GM12878 (cell line): Measurements from ENCODE around the gene LMNB1. TPM values are rescaled to one million over a fixed set of nuclear protein-coding genes. Genes with fewer than 3 reads are reported as not detected.

Experiments used
- ATAC-seq: fragments of 200-7000 bp; cut with Tn5 transposase; 3 replicates; pipeline ENCODE4 v1.9.1; 2020; ENCODE audit warnings: mild to moderate bottlenecking, moderate library complexity
- BruUV-seq: library from RNA; stranded (reverse); fragments of 400-500 nt; replicated peaks from 2 replicates; lab custom pipeline; 2021; lab: Mats Ljungman, UMichigan
- CTCF ChIA-PET: fragments of 300-600 bp; sonication (Branson Sonifier 250); formaldehyde crosslinking; extraction: SDS; loops from one replicate; lab custom pipeline; 2021; ENCODE audit warnings: inconsistent platforms; lab: Yijun Ruan, JAX
- POLR2A ChIA-PET: fragments of 350-600 bp; formaldehyde crosslinking; extraction: SDS; loops from one replicate; lab custom pipeline; 2021; ENCODE audit warnings: inconsistent platforms; lab: Charles Lee
- RAD21 ChIA-PET: fragments of 300-600 bp; sonication (Branson Sonifier 250); formaldehyde crosslinking; loops from one replicate; lab custom pipeline; 2023; ENCODE audit warnings: antibody characterized with exemption; ENCODE audit not compliant: unreplicated experiment; lab: Charles Lee
- SMC1A ChIA-PET: fragments of 300-600 bp; sonication (Branson Sonifier 250); formaldehyde crosslinking; loops from one replicate; lab custom pipeline; 2023; ENCODE audit not compliant: unreplicated experiment, uncharacterized antibody; lab: Charles Lee
- DNase-seq: peaks from one replicate; pipeline ENCODE4 v3.0.0-alpha.2; 2011; ENCODE audit warnings: low read depth, low spot score
- FAIRE-seq: peaks from 3 replicates; lab custom pipeline; 2011; peaks lifted over from hg19 to GRCh38; lab: Jason Lieb, UNC
- H2AFZ ChIP-seq: 2 replicates; pipeline ENCODE4 v1.6.0; 2011; ENCODE audit warnings: low read depth, low read length, control low read depth; ENCODE audit not compliant: control insufficient read depth
- H3K27ac ChIP-seq: 2 replicates; pipeline ENCODE4 v1.5.1; 2011; ENCODE audit warnings: control low read depth; ENCODE audit not compliant: control insufficient read depth, insufficient read depth
- H3K27me3 ChIP-seq, 2 experiments: replicated peaks in 1 of 2; 2 replicates each; pipeline versions ENCODE4 v1.6.0 to v1.6.1; 2011; ENCODE audit warnings: low read length in 1 of 2; ENCODE audit not compliant: control insufficient read depth in 2 of 2, insufficient read depth in 2 of 2
- H3K36me3 ChIP-seq, 2 experiments: 2 replicates each; pipeline ENCODE4 v1.5.1; 2011; ENCODE audit warnings: low read length in 1 of 2; ENCODE audit not compliant: control insufficient read depth in 2 of 2, insufficient read depth in 2 of 2
- H3K4me1 ChIP-seq: 2 replicates; pipeline ENCODE4 v1.6.1; 2011; ENCODE audit warnings: mild to moderate bottlenecking, low read length, moderate library complexity, mixed read lengths; ENCODE audit not compliant: control insufficient read depth, insufficient read depth
- H3K4me2 ChIP-seq: 2 replicates; pipeline ENCODE4 v1.6.0; 2011; ENCODE audit warnings: control low read depth; ENCODE audit not compliant: control insufficient read depth, insufficient read depth
- H3K4me3 ChIP-seq: fragments of 200-600 bp; sonication (generic); 2 replicates; pipeline ENCODE4 v1.5.1; 2016
- H3K79me2 ChIP-seq: 2 replicates; pipeline ENCODE4 v1.6.0; 2011; ENCODE audit warnings: low read length; ENCODE audit not compliant: control insufficient read depth, insufficient read depth
- H3K9ac ChIP-seq: 2 replicates; pipeline ENCODE4 v1.8.0; 2011; ENCODE audit warnings: low read length, control low read depth, mixed read lengths; ENCODE audit not compliant: control insufficient read depth, insufficient read depth
- H3K9me3 ChIP-seq: replicated peaks from 3 replicates; pipeline ENCODE4 v1.5.1; 2011; ENCODE audit warnings: mild to moderate bottlenecking, low read length; ENCODE audit not compliant: control insufficient read depth, insufficient read depth
- H4K20me1 ChIP-seq: 2 replicates; pipeline ENCODE4 v1.6.0; 2011; ENCODE audit not compliant: control insufficient read depth, insufficient read depth
- CHD2 ChIP-seq: IDR thresholded peaks from 2 replicates; pipeline ENCODE4 v1.6.1; 2011; ENCODE audit warnings: low read depth, low read length, improper control_type of control experiment, borderline replicate concordance
- CHD4 ChIP-seq: fragments of 200-600 bp; sonication (generic); IDR thresholded peaks from 2 replicates; pipeline ENCODE4 v1.6.1; 2016; ENCODE audit warnings: mild to moderate bottlenecking
- ESRRA ChIP-seq: IDR thresholded peaks from 2 replicates; pipeline ENCODE4 v1.6.1; 2012; ENCODE audit warnings: mild to moderate bottlenecking, low read length, improper control_type of control experiment
- KAT2A ChIP-seq: conservative IDR thresholded peaks from 2 replicates; pipeline ENCODE4 v1.6.1; 2011; ENCODE audit warnings: low read depth, low read length; ENCODE audit not compliant: control insufficient read depth
- MTA3 ChIP-seq: IDR thresholded peaks from 2 replicates; pipeline ENCODE4 v1.6.1; 2012; ENCODE audit warnings: low read length, inconsistent platforms, borderline replicate concordance
- NFIC ChIP-seq: IDR thresholded peaks from 2 replicates; pipeline ENCODE4 v1.6.1; 2012; ENCODE audit warnings: low read depth, mild to moderate bottlenecking, inconsistent platforms, low read length, moderate library complexity
- SMC3 ChIP-seq: IDR thresholded peaks from 2 replicates; pipeline ENCODE4 v1.6.1; 2011; ENCODE audit warnings: low read length, improper control_type of control experiment, borderline replicate concordance
- ZNF274 ChIP-seq: IDR thresholded peaks from one replicate; pipeline ENCODE4 v1.8.0; 2011; ENCODE audit not compliant: insufficient read length, insufficient read depth
- WGBS: methylation state at CpG from one replicate; pipeline ENCODE4 v1.1.6; 2016; ENCODE audit warnings: low lambda C conversion rate; ENCODE audit not compliant: insufficient replicate concordance, insufficient coverage; ENCODE audit errors: missing lambda C conversion rate; 5-methylcytosine and 5-hydroxymethylcytosine counted together
- in situ Hi-C: fragments of 300-500 bp; cut with MboI; formaldehyde crosslinking; loops from 9 replicates; pipeline ENCODE4 v1.14.3; 2018; ENCODE audit warnings: mixed read lengths
- intact Hi-C: fragments of 100-400 bp; cut with micrococcal nuclease; formaldehyde crosslinking; loops from one replicate; pipeline ENCODE4 v1.14.2; 2022; ENCODE audit not compliant: unreplicated experiment
- polyA plus RNA-seq, 11 experiments: library from polyadenylated mRNA; depleted of rRNA in 4 of 11; unstranded in 6 of 11; stranded (reverse) in 5 of 11; fragments of >200 nt; fragmentation: Nextera tagmentation in 4 of 11; fragmentation: Illumina TruSeq in 1 of 11; extraction: Ambion mirVana in 4 of 11; extraction: Trizol in 1 of 11; gene quantifications; 1 replicate in 1 of 11; 2 replicates in 10 of 11; pipeline versions ENCODE4 v1.2.1 to v1.2.3, GENCODE V29; 2011 to 2016; ENCODE audit warnings: inconsistent platforms in 2 of 11, missing spikeins in 2 of 11, low read depth in 1 of 11
- total RNA-seq, 4 experiments: library from RNA; depleted of rRNA in 3 of 4; stranded (reverse); fragments of >200 nt in 3 of 4; fragmentation: Illumina TruSeq in 1 of 4; extraction: Trizol in 1 of 4; gene quantifications; 2 replicates each; pipeline versions ENCODE4 v1.2.1 to v1.2.3, GENCODE V29; 2013 to 2021
- TF ChIP-seq, protein P1 (sequence below): IDR thresholded peaks from 2 replicates; pipeline ENCODE4 v1.6.1; 2011; ENCODE audit warnings: low read depth, low read length, improper control_type of control experiment, borderline replicate concordance

The LMNB1 gene
- total and polyA plus RNA-seq, 10 of the 15 experiments (the other 5 are each of a cell fraction or from before 2014, with no cell fraction given), result 7.0 to 185 (median 86.4) TPM

- TF ChIP-seq ZNF274, result no peak
- TF ChIP-seq, all 136 proteins: peak for 0
Observed at GRCh38 chr5:126826619-126827215, 49.8 kb downstream of the LMNB1 start (continued).

- ChIA-PET CTCF (interaction anchor here (1.7 kb wide), 1 partner anchor 154 kb away, joined by 4 read pairs; no protein-coding TSS in a partner anchor), POLR2A (no interaction called here), RAD21 (no interaction called here), SMC1A (no interaction called here)
- no peak overlapping the region for H2AFZ ChIP-seq
- no peaks in the 10 kb centered on the region for H4K20me1 ChIP-seq
- ATAC-seq (no peak), DNase-seq (no peak), FAIRE-seq (no peak)
- H3K4me3 ChIP-seq, result no peak overlapping the region
- H3K9ac ChIP-seq, result no peak overlapping the region
- WGBS, result 79% methylated on average over 5 of the region's 5 CpGs
- H3K27ac ChIP-seq, result no peak overlapping the region
- intact Hi-C loops (no loop called here), in situ Hi-C loops (no loop called here)
- H3K4me1 ChIP-seq, result no peaks in the 10 kb centered on the region
- BruUV-seq, result no TSS peak
- no peaks in the 10 kb centered on the region for H3K27me3 ChIP-seq
- H3K9me3 ChIP-seq, result no peaks in the 10 kb centered on the region
- TF ChIP-seq, protein P1, sequence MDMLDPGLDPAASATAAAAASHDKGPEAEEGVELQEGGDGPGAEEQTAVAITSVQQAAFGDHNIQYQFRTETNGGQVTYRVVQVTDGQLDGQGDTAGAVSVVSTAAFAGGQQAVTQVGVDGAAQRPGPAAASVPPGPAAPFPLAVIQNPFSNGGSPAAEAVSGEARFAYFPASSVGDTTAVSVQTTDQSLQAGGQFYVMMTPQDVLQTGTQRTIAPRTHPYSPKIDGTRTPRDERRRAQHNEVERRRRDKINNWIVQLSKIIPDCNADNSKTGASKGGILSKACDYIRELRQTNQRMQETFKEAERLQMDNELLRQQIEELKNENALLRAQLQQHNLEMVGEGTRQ, result no peak
- H3K79me2 ChIP-seq, result no peaks in the 10 kb centered on the region; the same call in none of the 2 replicates
- peaks cover 21 to 30% of the 10 kb centered on the region in 2 experiments for H3K36me3 ChIP-seq
- no peak overlapping the region for H3K4me2 ChIP-seq
Observed at GRCh38 chr5:126829098-126829497, 52.2 kb downstream of the LMNB1 start.

DNA sequence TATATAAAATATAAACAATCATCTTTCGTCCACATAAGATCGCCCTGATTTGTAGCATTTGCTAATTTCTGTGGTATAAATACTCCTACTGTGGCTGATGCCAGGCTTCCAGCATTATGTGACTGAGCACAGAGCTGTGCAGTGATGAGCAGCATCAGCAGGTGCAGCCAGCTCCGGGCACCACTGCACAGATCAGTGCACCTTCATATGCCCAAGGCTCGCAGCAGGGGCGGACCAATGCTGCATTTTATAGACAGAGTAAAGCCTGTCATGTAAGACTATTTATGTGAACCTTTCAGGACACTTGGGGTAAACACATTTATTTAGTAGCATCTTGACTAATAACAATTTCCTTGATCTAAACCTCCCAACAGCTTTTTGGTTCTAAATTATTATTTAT is 53.1 kb downstream of the LMNB1 start:
- POLR2A ChIA-PET, result no interaction called here

More for the DNA sequence above, 53.1 kb downstream of the LMNB1 start:
- H4K20me1 ChIP-seq, result no peaks in the 10 kb centered on the region
- no peaks in the 10 kb centered on the region for H3K4me1 ChIP-seq
- no peak overlapping the region for H3K4me3 ChIP-seq
- 39% methylated on average over 5 of the region's 5 CpGs for WGBS
- no peaks in the 10 kb centered on the region for H3K27me3 ChIP-seq
- no peak overlapping the region for H3K4me2 ChIP-seq
- no peak overlapping the region for H3K27ac ChIP-seq
- TF ChIP-seq KAT2A, result no peak
- TF ChIP-seq ESRRA, result no peak
- TF ChIP-seq CHD2, result no peak
- TF ChIP-seq CHD4, result no peak
- no peak for TF ChIP-seq NFIC
- no peak for TF ChIP-seq MTA3
- TF ChIP-seq SMC3, result no peak
- DNase-seq, result no peak
- ATAC-seq, result no peak
- CTCF ChIA-PET, result interaction anchor here (0.9 to 1.7 kb wide), 2 partner anchors 153 to 154 kb away, joined by 3 to 4 read pairs; no protein-coding TSS in a partner anchor
- no peak for FAIRE-seq
- no peaks in the 10 kb centered on the region; the same call in none of the 2 replicates for H3K79me2 ChIP-seq
- no peak overlapping the region for H3K9ac ChIP-seq
- SMC1A ChIA-PET, result interaction anchor here (0.9 to 2.3 kb wide), 7 partner anchors 15 to 191 kb away, joined by 3 to 9 read pairs (median 3); no protein-coding TSS in a partner anchor
- RAD21 ChIA-PET, result interaction anchor here (1.0 to 1.7 kb wide), 2 partner anchors 198 to 486 kb away, joined by 3 read pairs; no protein-coding TSS in a partner anchor
- BruUV-seq, result no TSS peak
- intact Hi-C loops (no loop called here), in situ Hi-C loops (no loop called here)
- H3K36me3 ChIP-seq, result peaks cover 21 to 29% of the 10 kb centered on the region in 2 experiments
- no peak overlapping the region for H2AFZ ChIP-seq
- no peaks in the 10 kb centered on the region for H3K9me3 ChIP-seq
